ENCODE data around the gene TPRG1. TPM values are rescaled to one million over a fixed set of nuclear protein-coding genes. Genes with fewer than 3 reads are reported as not detected.
"Not testable (repeated sequence)": the region's sequence is repeated elsewhere in the genome, so short reads cannot be mapped to it uniquely, and the experiment has no call there.

Gene TPRG1
- total RNA-seq, 2 donors from 2014 or later = 0.69 to 1.3 TPM

DNA sequence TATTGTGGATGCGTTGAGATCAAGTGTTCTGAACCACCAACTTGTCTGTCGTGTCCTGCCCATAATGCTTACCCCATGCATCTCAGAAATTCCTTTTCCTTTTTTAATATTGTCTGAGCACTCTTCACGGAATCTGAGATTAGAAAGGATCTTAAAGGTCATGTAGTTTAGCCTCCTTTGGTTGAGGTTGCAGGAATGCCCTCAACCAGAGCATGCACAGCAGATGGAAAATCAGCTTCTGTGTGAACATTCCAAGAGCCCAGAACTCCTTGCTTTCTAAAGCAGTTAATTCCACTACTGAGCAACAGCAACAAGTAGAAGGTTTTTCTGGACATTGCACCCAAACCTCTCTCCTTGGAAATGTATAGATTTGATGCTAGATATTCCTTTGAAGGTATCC, 153.7 kb downstream of the TPRG1 start:
- WGBS, 2 experiments (ENCODE audit: insufficient coverage in 1 of 2, insufficient read length in 1 of 2) = 88% methylated on average over 3 of the region's 3 CpGs; no CpG with 5 or more reads in 1 of the 2 experiments

DNA sequence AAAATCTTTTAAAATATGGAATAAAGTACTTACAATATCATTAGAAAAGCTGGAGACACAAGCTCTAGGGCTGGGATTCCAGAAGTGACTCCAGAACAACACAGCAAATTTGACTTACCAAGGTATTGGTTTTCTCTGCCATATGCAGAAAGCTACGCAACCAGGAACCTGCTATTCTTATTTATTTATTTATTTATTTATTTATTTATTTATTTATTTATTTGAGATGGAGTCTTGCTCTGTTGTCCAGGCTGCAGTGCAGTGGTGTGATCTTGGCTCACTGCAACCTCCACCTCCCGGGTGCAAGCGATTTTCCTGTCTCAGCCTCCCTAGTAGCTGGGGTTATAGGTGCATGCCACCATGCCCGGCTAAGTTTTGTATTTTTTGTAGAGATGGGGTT, 157.9 kb downstream of the TPRG1 start:
- DNase-seq; H3K36me3 ChIP-seq (ENCODE audit: control insufficient read depth, insufficient read depth, low read length); H3K36me3 Mint-ChIP-seq (ENCODE audit: low read depth); H3K9me3 Mint-ChIP-seq; H3K27ac ChIP-seq (ENCODE audit: low read depth, low read length); H3K4me1 ChIP-seq (ENCODE audit: control insufficient read depth, insufficient read depth, low read length); H3K9ac ChIP-seq (ENCODE audit: extremely low read depth, low read length, poor library complexity, severe bottlenecking); H3K4me3 Mint-ChIP-seq; H3K27ac Mint-ChIP-seq; H3K4me1 Mint-ChIP-seq; H3K9me3 ChIP-seq (ENCODE audit: control insufficient read depth, low read length); H3K27me3 ChIP-seq (ENCODE audit: control insufficient read depth, insufficient read depth, low read length, poor library complexity, severe bottlenecking); H3K4me3 ChIP-seq (ENCODE audit: low read length); H3K27me3 Mint-ChIP-seq (ENCODE audit: insufficient read depth): not testable (repeated sequence)
- WGBS, 2 experiments (ENCODE audit: insufficient coverage in 1 of 2, insufficient read length in 1 of 2) = 96 to 100% methylated on average over 1 to 3 of the region's 4 CpGs

More for the DNA sequence above, 153.7 kb downstream of the TPRG1 start:
- no peak overlapping the region for H3K27ac Mint-ChIP-seq
- H3K36me3 ChIP-seq (ENCODE audit: control insufficient read depth, insufficient read depth, low read length) = no peaks in the 10 kb centered on the region
- no peak overlapping the region for H3K4me3 Mint-ChIP-seq
- no peaks in the 10 kb centered on the region for H3K27me3 ChIP-seq (ENCODE audit: control insufficient read depth, insufficient read depth, low read length, poor library complexity, severe bottlenecking)
- DNase-seq = no peak
- H3K4me3 ChIP-seq (ENCODE audit: low read length) = no peak overlapping the region
- H3K9me3 Mint-ChIP-seq = no peaks in the 10 kb centered on the region
- no peaks in the 10 kb centered on the region for H3K9me3 ChIP-seq (ENCODE audit: control insufficient read depth, low read length)
- no peaks in the 10 kb centered on the region for H3K27me3 Mint-ChIP-seq (ENCODE audit: insufficient read depth)
- no peaks in the 10 kb centered on the region for H3K36me3 Mint-ChIP-seq (ENCODE audit: low read depth)
- TF ChIP-seq CTCF (conservative IDR thresholded peaks at IDR 0.05) = no peak
- peaks cover 8% of the 10 kb centered on the region for H3K4me1 ChIP-seq (ENCODE audit: control insufficient read depth, insufficient read depth, low read length)
- no peak overlapping the region for H3K27ac ChIP-seq (ENCODE audit: low read depth, low read length)
- no peak overlapping the region for H3K9ac ChIP-seq (ENCODE audit: extremely low read depth, low read length, poor library complexity, severe bottlenecking)
- H3K4me1 Mint-ChIP-seq = peaks cover 15% of the 10 kb centered on the region

DNA sequence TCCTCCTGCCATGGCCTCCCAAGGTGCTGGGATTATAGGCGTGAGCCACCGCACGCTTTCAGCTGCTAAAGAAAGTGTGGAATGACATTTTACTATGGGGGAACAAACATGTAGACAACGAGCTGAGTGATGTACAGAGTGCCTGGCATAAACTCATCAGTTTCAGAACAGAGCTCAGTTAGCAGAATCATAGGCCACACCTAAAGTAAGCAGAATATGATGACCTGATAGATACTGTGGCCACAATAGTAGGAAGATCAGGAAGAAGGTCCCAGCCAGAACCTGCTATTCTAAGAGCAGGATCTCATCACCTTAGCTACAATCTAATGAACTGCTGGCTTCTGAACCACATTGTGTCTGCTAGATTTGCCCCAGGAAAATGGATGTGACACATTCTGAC, 158.3 kb downstream of the TPRG1 start:
- no peak overlapping the region for H3K4me3 Mint-ChIP-seq
- no peak for DNase-seq
- H3K4me3 ChIP-seq (ENCODE audit: low read length) = no peak overlapping the region
- H3K27me3 ChIP-seq (ENCODE audit: control insufficient read depth, insufficient read depth, low read length, poor library complexity, severe bottlenecking) = no peaks in the 10 kb centered on the region
- H3K4me1 Mint-ChIP-seq = no peaks in the 10 kb centered on the region
- H3K27ac Mint-ChIP-seq = no peak overlapping the region
- H3K9ac ChIP-seq (ENCODE audit: extremely low read depth, low read length, poor library complexity, severe bottlenecking) = no peak overlapping the region
- no peak overlapping the region for H3K27ac ChIP-seq (ENCODE audit: low read depth, low read length)
- H3K36me3 Mint-ChIP-seq (ENCODE audit: low read depth) = no peaks in the 10 kb centered on the region
- no peaks in the 10 kb centered on the region for H3K9me3 Mint-ChIP-seq
- H3K36me3 ChIP-seq (ENCODE audit: control insufficient read depth, insufficient read depth, low read length) = no peaks in the 10 kb centered on the region
- no peaks in the 10 kb centered on the region for H3K4me1 ChIP-seq (ENCODE audit: control insufficient read depth, insufficient read depth, low read length)
- no peaks in the 10 kb centered on the region for H3K9me3 ChIP-seq (ENCODE audit: control insufficient read depth, low read length)
- H3K27me3 Mint-ChIP-seq (ENCODE audit: insufficient read depth) = no peaks in the 10 kb centered on the region
- WGBS, 2 experiments (ENCODE audit: insufficient coverage in 1 of 2, insufficient read length in 1 of 2) = 95 to 100% methylated on average over 2 to 4 of the region's 4 CpGs
- TF ChIP-seq CTCF (conservative IDR thresholded peaks at IDR 0.05) = no peak

DNA sequence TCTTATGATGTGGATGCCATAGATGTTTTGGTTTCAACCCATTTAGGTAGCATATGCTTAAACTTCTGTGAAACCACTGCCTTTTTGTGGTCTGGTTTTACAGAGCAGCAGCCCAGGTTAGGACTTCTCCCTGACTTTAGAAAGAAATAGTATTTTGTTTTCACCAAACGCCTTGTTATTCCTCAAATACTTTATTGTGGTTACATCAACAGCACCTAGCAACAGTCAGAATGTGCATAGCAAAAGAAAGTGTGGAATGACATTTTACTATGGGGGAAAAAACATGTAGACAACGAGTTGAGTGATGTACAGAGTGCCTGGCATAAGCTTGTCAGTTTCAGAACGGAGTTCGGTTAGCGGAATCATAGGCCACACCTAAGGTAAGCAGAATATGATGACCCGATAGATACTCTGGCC, 159.2 kb downstream of the TPRG1 start:
- Histone ChIP-seq H3K36me3 (ENCODE audit: control insufficient read depth, insufficient read depth, low read length) (no peaks in the 10 kb centered on the region), H3K27me3 (ENCODE audit: control insufficient read depth, insufficient read depth, low read length, poor library complexity, severe bottlenecking) (no peaks in the 10 kb centered on the region)
- H3K27ac Mint-ChIP-seq = no peak overlapping the region

More for the DNA sequence above, 159.2 kb downstream of the TPRG1 start:
- no peak overlapping the region for H3K9ac ChIP-seq (ENCODE audit: extremely low read depth, low read length, poor library complexity, severe bottlenecking)
- H3K9me3 ChIP-seq (ENCODE audit: control insufficient read depth, low read length) = no peaks in the 10 kb centered on the region
- no peaks in the 10 kb centered on the region for H3K9me3 Mint-ChIP-seq
- no peak for TF ChIP-seq CTCF (conservative IDR thresholded peaks at IDR 0.05)
- no peaks in the 10 kb centered on the region for H3K4me1 ChIP-seq (ENCODE audit: control insufficient read depth, insufficient read depth, low read length)
- no peak overlapping the region for H3K27ac ChIP-seq (ENCODE audit: low read depth, low read length)
- no peaks in the 10 kb centered on the region for H3K4me1 Mint-ChIP-seq
- 88 to 91% methylated on average over 4 to 6 of the region's 6 CpGs for WGBS, 2 experiments (ENCODE audit: insufficient coverage in 1 of 2, insufficient read length in 1 of 2)
- DNase-seq = no peak
- H3K4me3 ChIP-seq (ENCODE audit: low read length) = no peak overlapping the region
- H3K4me3 Mint-ChIP-seq = no peak overlapping the region
- no peaks in the 10 kb centered on the region for H3K36me3 Mint-ChIP-seq (ENCODE audit: low read depth)
- H3K27me3 Mint-ChIP-seq (ENCODE audit: insufficient read depth) = no peaks in the 10 kb centered on the region

All from endodermal cell (in vitro differentiated cells).